ENCODE data around the gene NECTIN2.

NECTIN2 gene

DNA sequence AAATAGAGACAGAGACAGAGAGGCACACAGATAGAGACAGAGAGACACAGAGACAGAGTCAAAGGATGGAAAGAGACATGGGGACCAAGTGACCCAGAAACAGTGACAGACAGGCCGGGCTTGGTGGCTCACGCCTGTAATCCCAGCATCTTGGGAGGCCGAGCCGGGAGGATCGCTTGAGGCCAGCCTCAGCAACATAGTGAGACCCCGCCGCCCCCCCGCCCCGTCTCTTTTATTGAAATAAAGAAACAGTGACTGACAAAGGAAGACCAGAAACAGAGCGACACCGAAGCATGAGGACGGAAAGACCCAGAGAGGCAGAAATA, 848 bp upstream of the NECTIN2 start:
- Histone ChIP-seq H3K4me2 (ENCODE audit: low read length) (peak overlapping the region; percentile 96), H3K4me3 (ENCODE audit: low read length) (peak overlapping the region; percentile 76), H3K27me3 (ENCODE audit: control insufficient read depth, insufficient read depth, low read length) (no peaks in the 10 kb centered on the region), H3K36me3 (ENCODE audit: insufficient read depth, low read length) (no peaks in the 10 kb centered on the region), H3K9ac (ENCODE audit: low read depth, low read length) (no peak overlapping the region), H3K4me1 (ENCODE audit: control insufficient read depth, insufficient read depth, low read length) (peaks cover 27% of the 10 kb centered on the region), H3K9me3 (replicated peaks; ENCODE audit: low read length) (no peaks in the 10 kb centered on the region)

GRCh38 chr19:44846455-44847143, 502 bp downstream of the NECTIN2 start:
- H3K36me3 ChIP-seq (ENCODE audit: insufficient read depth, low read length), result no peaks in the 10 kb centered on the region
- H3K4me1 ChIP-seq (ENCODE audit: control insufficient read depth, insufficient read depth, low read length), result peaks cover 27% of the 10 kb centered on the region
- no peaks in the 10 kb centered on the region for H3K9me3 ChIP-seq (replicated peaks; ENCODE audit: low read length)

GRCh38 chr19:44847144-44848035, 1.3 kb downstream of the NECTIN2 start:
- Histone ChIP-seq H3K27me3 (ENCODE audit: control insufficient read depth, insufficient read depth, low read length) (no peaks in the 10 kb centered on the region), H3K9me3 (replicated peaks; ENCODE audit: low read length) (no peaks in the 10 kb centered on the region), H3K4me2 (ENCODE audit: low read length) (peak overlapping the region; percentile 99), H3K4me1 (ENCODE audit: control insufficient read depth, insufficient read depth, low read length) (peaks cover 27% of the 10 kb centered on the region), H3K9ac (ENCODE audit: low read depth, low read length) (peak overlapping the region; percentile 98), H3K36me3 (ENCODE audit: insufficient read depth, low read length) (no peaks in the 10 kb centered on the region), H3K4me3 (ENCODE audit: low read length) (peak overlapping the region; percentile 97)

More at GRCh38 chr19:44846455-44847143, 502 bp downstream of the NECTIN2 start:
- peak overlapping the region; percentile 99 for H3K4me2 ChIP-seq (ENCODE audit: low read length)
- H3K27me3 ChIP-seq (ENCODE audit: control insufficient read depth, insufficient read depth, low read length), result no peaks in the 10 kb centered on the region
- peak overlapping the region; percentile 97 for H3K4me3 ChIP-seq (ENCODE audit: low read length)
- peak overlapping the region; percentile 98 for H3K9ac ChIP-seq (ENCODE audit: low read depth, low read length)

DNA sequence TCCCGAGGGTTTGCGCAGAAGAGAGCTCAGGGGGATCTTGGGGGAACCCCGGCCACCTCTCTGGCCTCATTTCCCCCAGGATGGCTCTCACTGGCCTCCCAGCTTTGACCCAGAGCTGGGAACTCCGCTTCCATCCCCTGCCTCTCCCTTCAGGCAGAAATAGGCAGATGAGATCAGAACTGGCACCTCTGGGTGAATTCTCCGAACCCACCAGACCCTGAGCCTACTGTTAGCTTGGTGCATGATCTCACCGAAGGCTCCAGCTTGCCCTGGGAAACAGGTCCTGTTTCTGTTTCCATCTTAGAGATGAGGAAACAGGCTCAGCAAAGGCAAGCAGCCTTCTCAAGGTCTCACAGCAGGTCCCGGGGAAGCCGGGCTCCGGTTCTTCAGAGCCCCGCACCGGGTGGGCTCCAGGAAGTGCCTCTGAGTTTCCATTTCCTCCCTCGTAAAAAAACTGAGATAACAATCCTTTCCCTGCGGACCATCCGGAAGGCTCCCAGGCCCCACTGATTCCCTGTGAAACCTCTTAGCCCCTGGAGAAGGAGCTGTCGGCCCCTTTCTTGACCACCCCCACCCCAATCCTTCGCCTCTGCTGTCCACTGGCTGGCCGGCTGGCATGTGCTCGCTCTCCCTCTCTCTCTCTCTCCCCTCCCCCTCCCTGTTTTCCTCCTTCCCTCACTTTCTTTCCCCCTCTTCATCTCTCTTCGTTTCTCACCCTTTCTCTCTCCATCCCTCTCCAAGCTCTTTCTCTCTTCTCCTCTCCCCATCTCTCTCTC, 2.1 kb downstream of the NECTIN2 start:
- H3K27me3 ChIP-seq (ENCODE audit: control insufficient read depth, insufficient read depth, low read length), result no peaks in the 10 kb centered on the region
- peak overlapping the region; percentile 99 for H3K4me2 ChIP-seq (ENCODE audit: low read length)
- H3K36me3 ChIP-seq (ENCODE audit: insufficient read depth, low read length), result no peaks in the 10 kb centered on the region
- H3K9me3 ChIP-seq (replicated peaks; ENCODE audit: low read length), result no peaks in the 10 kb centered on the region
- H3K4me1 ChIP-seq (ENCODE audit: control insufficient read depth, insufficient read depth, low read length), result peaks cover 27% of the 10 kb centered on the region
- H3K4me3 ChIP-seq (ENCODE audit: low read length), result peak overlapping the region; percentile 97
- peak overlapping the region; percentile 98 for H3K9ac ChIP-seq (ENCODE audit: low read depth, low read length)

GRCh38 chr19:44848812-44849447, 2.8 kb downstream of the NECTIN2 start:
- H3K9me3 ChIP-seq (replicated peaks; ENCODE audit: low read length), result no peaks in the 10 kb centered on the region
- H3K4me3 ChIP-seq (ENCODE audit: low read length), result peak overlapping the region; percentile 97
- no peaks in the 10 kb centered on the region for H3K27me3 ChIP-seq (ENCODE audit: control insufficient read depth, insufficient read depth, low read length)
- peak overlapping the region; percentile 98 for H3K9ac ChIP-seq (ENCODE audit: low read depth, low read length)
- peaks cover 27% of the 10 kb centered on the region for H3K4me1 ChIP-seq (ENCODE audit: control insufficient read depth, insufficient read depth, low read length)
- H3K4me2 ChIP-seq (ENCODE audit: low read length), result peak overlapping the region; percentile 99
- no peaks in the 10 kb centered on the region for H3K36me3 ChIP-seq (ENCODE audit: insufficient read depth, low read length)

DNA sequence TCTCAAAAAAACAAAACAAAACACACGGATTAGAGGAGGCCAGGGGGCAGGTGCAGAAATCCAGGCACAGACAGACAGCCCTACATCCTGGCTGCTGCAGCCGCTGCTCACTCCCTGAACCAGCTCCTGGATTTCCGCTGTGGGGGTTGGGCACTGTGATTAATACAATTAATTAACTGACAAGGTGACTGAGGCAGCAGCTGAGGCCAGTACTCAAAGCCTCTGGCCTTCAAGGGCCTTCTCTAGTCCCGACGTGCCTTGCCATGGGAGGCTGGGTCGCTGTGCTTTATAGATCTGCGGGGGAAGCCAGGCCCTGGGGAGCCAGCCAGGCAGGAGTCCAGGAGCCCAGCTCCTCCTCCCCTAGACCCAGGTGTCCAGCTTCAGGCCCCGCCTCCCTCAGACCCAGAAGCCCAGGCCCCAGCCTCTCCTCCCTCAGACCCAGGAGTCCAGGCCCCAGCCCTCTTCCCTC, 4.6 kb downstream of the NECTIN2 start:
- no peaks in the 10 kb centered on the region for H3K27me3 ChIP-seq (ENCODE audit: control insufficient read depth, insufficient read depth, low read length)

GRCh38 chr19:44851427-44851826, 5.3 kb downstream of the NECTIN2 start:
- no peaks in the 10 kb centered on the region for H3K27me3 ChIP-seq (ENCODE audit: control insufficient read depth, insufficient read depth, low read length)
- H3K4me3 ChIP-seq (ENCODE audit: low read length), result no peak overlapping the region
- peaks cover 27% of the 10 kb centered on the region for H3K4me1 ChIP-seq (ENCODE audit: control insufficient read depth, insufficient read depth, low read length)
- no peak overlapping the region for H3K4me2 ChIP-seq (ENCODE audit: low read length)
- no peaks in the 10 kb centered on the region for H3K9me3 ChIP-seq (replicated peaks; ENCODE audit: low read length)
- H3K36me3 ChIP-seq (ENCODE audit: insufficient read depth, low read length), result no peaks in the 10 kb centered on the region
- no peak overlapping the region for H3K9ac ChIP-seq (ENCODE audit: low read depth, low read length)

More for the DNA sequence above, 4.6 kb downstream of the NECTIN2 start:
- Histone ChIP-seq H3K4me1 (ENCODE audit: control insufficient read depth, insufficient read depth, low read length) (peaks cover 23% of the 10 kb centered on the region), H3K4me2 (ENCODE audit: low read length) (no peak overlapping the region), H3K9ac (ENCODE audit: low read depth, low read length) (no peak overlapping the region), H3K4me3 (ENCODE audit: low read length) (no peak overlapping the region), H3K36me3 (ENCODE audit: insufficient read depth, low read length) (no peaks in the 10 kb centered on the region), H3K9me3 (replicated peaks; ENCODE audit: low read length) (no peaks in the 10 kb centered on the region)

- peaks cover 5% of the 10 kb centered on the region for H3K36me3 ChIP-seq (ENCODE audit: insufficient read depth, low read length)
- no peak overlapping the region for H3K4me3 ChIP-seq (ENCODE audit: low read length)
Observed at GRCh38 chr19:44855606-44856005, 9.5 kb downstream of the NECTIN2 start.

GRCh38 chr19:44856421-44857083, 10.5 kb downstream of the NECTIN2 start:
- no peak overlapping the region for H3K9ac ChIP-seq (ENCODE audit: low read depth, low read length)
- H3K4me2 ChIP-seq (ENCODE audit: low read length), result no peak overlapping the region
- H3K4me3 ChIP-seq (ENCODE audit: low read length), result no peak overlapping the region
- H3K4me1 ChIP-seq (ENCODE audit: control insufficient read depth, insufficient read depth, low read length), result peaks cover 10% of the 10 kb centered on the region
- no peaks in the 10 kb centered on the region for H3K27me3 ChIP-seq (ENCODE audit: control insufficient read depth, insufficient read depth, low read length)
- peaks cover 11% of the 10 kb centered on the region for H3K36me3 ChIP-seq (ENCODE audit: insufficient read depth, low read length)
- no peaks in the 10 kb centered on the region for H3K9me3 ChIP-seq (replicated peaks; ENCODE audit: low read length)

More at GRCh38 chr19:44855606-44856005, 9.5 kb downstream of the NECTIN2 start:
- Histone ChIP-seq H3K4me2 (ENCODE audit: low read length) (no peak overlapping the region), H3K4me1 (ENCODE audit: control insufficient read depth, insufficient read depth, low read length) (peaks cover 10% of the 10 kb centered on the region), H3K27me3 (ENCODE audit: control insufficient read depth, insufficient read depth, low read length) (no peaks in the 10 kb centered on the region), H3K9ac (ENCODE audit: low read depth, low read length) (no peak overlapping the region), H3K9me3 (replicated peaks; ENCODE audit: low read length) (no peaks in the 10 kb centered on the region)

DNA sequence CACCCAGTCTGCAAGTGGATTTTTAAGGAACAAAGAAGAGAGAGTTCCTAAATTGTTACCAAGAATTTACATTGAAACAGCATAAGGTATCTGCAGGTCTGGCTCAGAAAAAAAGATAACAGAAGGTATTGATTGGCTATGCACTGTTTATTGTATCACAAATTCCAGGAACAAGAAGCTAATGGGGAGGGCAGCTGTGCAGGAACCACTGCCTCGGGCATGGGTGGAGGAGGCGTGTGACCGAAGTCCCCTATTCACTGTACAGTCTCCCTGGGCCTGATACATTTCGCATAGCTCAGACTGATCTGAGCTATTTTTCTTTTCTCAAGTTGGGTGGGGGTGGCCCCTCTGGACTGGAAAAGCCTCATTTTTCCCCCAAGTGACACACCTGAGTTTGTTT, 11.7 kb downstream of the NECTIN2 start:
- Histone ChIP-seq H3K36me3 (ENCODE audit: insufficient read depth, low read length) (peaks cover 13% of the 10 kb centered on the region), H3K4me2 (ENCODE audit: low read length) (no peak overlapping the region), H3K27me3 (ENCODE audit: control insufficient read depth, insufficient read depth, low read length) (no peaks in the 10 kb centered on the region), H3K4me1 (ENCODE audit: control insufficient read depth, insufficient read depth, low read length) (peaks cover 10% of the 10 kb centered on the region), H3K9ac (ENCODE audit: low read depth, low read length) (no peak overlapping the region), H3K4me3 (ENCODE audit: low read length) (no peak overlapping the region), H3K9me3 (replicated peaks; ENCODE audit: low read length) (no peaks in the 10 kb centered on the region)
